ENCODE results near the gene GSG1L.

DNA sequence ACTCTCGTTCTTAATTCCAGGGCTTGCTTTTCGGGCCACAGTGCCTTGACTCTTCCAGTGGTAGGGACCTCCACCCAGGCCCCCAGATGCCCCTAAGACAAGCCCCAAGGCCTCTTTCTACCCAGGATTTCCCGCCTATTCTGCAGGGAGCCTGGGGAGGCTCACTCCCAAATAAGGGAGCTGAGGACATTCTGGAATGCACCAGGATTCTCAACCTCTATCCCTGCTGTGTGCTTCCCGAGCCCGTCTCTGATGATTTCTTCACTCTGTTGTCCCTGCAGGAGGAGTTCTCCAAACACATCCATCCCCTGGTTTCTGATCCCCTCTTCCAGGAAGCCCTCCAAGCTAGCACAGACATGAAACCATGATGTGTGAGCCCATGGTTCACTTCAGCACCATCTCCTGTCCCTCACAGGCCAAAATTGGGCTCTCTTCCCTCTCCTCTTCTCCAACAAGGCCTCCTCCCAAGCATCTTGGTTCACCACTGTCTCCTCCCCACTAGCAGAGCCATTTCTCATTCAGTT is 257.6 kb downstream of the GSG1L start:
- TF ChIP-seq EZH2 (IDR thresholded peaks at IDR 0.05; ENCODE audit: low read depth): no peak
- TF ChIP-seq, protein P1, sequence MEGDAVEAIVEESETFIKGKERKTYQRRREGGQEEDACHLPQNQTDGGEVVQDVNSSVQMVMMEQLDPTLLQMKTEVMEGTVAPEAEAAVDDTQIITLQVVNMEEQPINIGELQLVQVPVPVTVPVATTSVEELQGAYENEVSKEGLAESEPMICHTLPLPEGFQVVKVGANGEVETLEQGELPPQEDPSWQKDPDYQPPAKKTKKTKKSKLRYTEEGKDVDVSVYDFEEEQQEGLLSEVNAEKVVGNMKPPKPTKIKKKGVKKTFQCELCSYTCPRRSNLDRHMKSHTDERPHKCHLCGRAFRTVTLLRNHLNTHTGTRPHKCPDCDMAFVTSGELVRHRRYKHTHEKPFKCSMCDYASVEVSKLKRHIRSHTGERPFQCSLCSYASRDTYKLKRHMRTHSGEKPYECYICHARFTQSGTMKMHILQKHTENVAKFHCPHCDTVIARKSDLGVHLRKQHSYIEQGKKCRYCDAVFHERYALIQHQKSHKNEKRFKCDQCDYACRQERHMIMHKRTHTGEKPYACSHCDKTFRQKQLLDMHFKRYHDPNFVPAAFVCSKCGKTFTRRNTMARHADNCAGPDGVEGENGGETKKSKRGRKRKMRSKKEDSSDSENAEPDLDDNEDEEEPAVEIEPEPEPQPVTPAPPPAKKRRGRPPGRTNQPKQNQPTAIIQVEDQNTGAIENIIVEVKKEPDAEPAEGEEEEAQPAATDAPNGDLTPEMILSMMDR (conservative IDR thresholded peaks at IDR 0.05): no peak

Measured in PC-9 (cell line).